GM23248 (cell line): ENCODE measurements around the gene DES. TPM values are rescaled to one million over a fixed set of nuclear protein-coding genes. Genes with fewer than 3 reads are reported as not detected.

Experiments
- DNase-seq: peaks from one replicate; pipeline ENCODE4 v3.0.0-alpha.2; 2015
- H2AFZ ChIP-seq: fragments of 200-600 bp; sonication (generic); 2 replicates; pipeline ENCODE4 v1.6.1; 2016; ENCODE audit warnings: antibody characterized with exemption
- H3F3A ChIP-seq: fragments of 200-600 bp; sonication (generic); 2 replicates; pipeline ENCODE4 v1.6.1; 2016; ENCODE audit warnings: mild to moderate bottlenecking, antibody characterized with exemption, mixed run types; ENCODE audit not compliant: insufficient read depth
- H3K27ac ChIP-seq: fragments of 200-600 bp; sonication (generic); 2 replicates; pipeline ENCODE4 v1.5.1; 2016; ENCODE audit warnings: mild to moderate bottlenecking
- H3K27me3 ChIP-seq: fragments of 200-600 bp; sonication (generic); replicated peaks from 2 replicates; pipeline ENCODE4 v1.6.1; 2016; ENCODE audit warnings: mild to moderate bottlenecking; ENCODE audit not compliant: insufficient read depth
- H3K36me3 ChIP-seq: fragments of 200-600 bp; sonication (generic); 2 replicates; pipeline ENCODE4 v1.6.1; 2016; ENCODE audit warnings: low read depth, mild to moderate bottlenecking
- H3K4me1 ChIP-seq: fragments of 200-600 bp; sonication (generic); 2 replicates; pipeline ENCODE4 v1.6.1; 2016; ENCODE audit warnings: mild to moderate bottlenecking; ENCODE audit not compliant: insufficient read depth
- H3K4me2 ChIP-seq: fragments of 200-600 bp; sonication (generic); one replicate; pipeline ENCODE4 v1.6.1; 2016; ENCODE audit warnings: mild to moderate bottlenecking; ENCODE audit not compliant: unreplicated experiment
- H3K4me3 ChIP-seq: fragments of 200-600 bp; sonication (generic); 2 replicates; pipeline ENCODE4 v1.5.1; 2016; ENCODE audit warnings: mild to moderate bottlenecking
- H3K79me2 ChIP-seq: fragments of 200-600 bp; sonication (generic); 2 replicates; pipeline ENCODE4 v1.6.1; 2016; ENCODE audit warnings: mild to moderate bottlenecking; ENCODE audit not compliant: insufficient read depth
- H3K9ac ChIP-seq: fragments of 200-600 bp; sonication (generic); 2 replicates; pipeline ENCODE4 v1.6.1; 2016; ENCODE audit warnings: mild to moderate bottlenecking
- H3K9me2 ChIP-seq: fragments of 200-600 bp; sonication (generic); 2 replicates; pipeline ENCODE4 v1.6.1; 2016; ENCODE audit warnings: mixed run types, mild to moderate bottlenecking, moderate library complexity; ENCODE audit not compliant: insufficient read depth
- H3K9me3 ChIP-seq: fragments of 200-600 bp; sonication (generic); one replicate; pipeline ENCODE4 v1.6.1; 2017; ENCODE audit warnings: low read depth
- H4K20me1 ChIP-seq: fragments of 200-600 bp; sonication (generic); 2 replicates; pipeline ENCODE4 v1.6.0; 2016; ENCODE audit not compliant: insufficient read depth
- EZH2 ChIP-seq: fragments of 200-600 bp; sonication (generic); IDR thresholded peaks from 2 replicates; pipeline ENCODE4 v1.6.1; 2018; ENCODE audit warnings: antibody characterized with exemption, mild to moderate bottlenecking; ENCODE audit not compliant: insufficient read depth, poor library complexity, severe bottlenecking
- EZH2phosphoT487 ChIP-seq: fragments of 200-600 bp; sonication (generic); IDR thresholded peaks from 2 replicates; pipeline ENCODE4 v1.6.1; 2018; ENCODE audit warnings: antibody characterized with exemption, moderate library complexity, mild to moderate bottlenecking, low read depth; ENCODE audit not compliant: insufficient read depth
- WGBS, 2 experiments: methylation state at CpG; one replicate each; pipeline ENCODE4 v1.1.6; 2015 to 2017; ENCODE audit warnings: low lambda C conversion rate in 2 of 2, low coverage in 1 of 2; ENCODE audit errors: missing lambda C conversion rate in 2 of 2; 5-methylcytosine and 5-hydroxymethylcytosine counted together
- in situ Hi-C: fragments of 300-500 bp; cut with MboI; formaldehyde crosslinking; loops from 2 replicates; pipeline ENCODE4 v1.15.0; 2020
- polyA plus RNA-seq: library from polyadenylated mRNA; unstranded; fragments of >200 nt; fragmentation: Nextera tagmentation; extraction: Ambion mirVana; gene quantifications from 2 replicates; pipeline ENCODE4 v1.2.1, GENCODE V29; 2016
- total RNA-seq: library from RNA; depleted of rRNA; stranded (reverse); fragments of >200 nt; shearing (Covaris generic); gene quantifications from 2 replicates; pipeline ENCODE4 v1.2.3, GENCODE V29; 2014

Gene DES
- total and polyA plus RNA-seq, 2 experiments from 2014 or later: 1.1 to 2.7 TPM

DNA sequence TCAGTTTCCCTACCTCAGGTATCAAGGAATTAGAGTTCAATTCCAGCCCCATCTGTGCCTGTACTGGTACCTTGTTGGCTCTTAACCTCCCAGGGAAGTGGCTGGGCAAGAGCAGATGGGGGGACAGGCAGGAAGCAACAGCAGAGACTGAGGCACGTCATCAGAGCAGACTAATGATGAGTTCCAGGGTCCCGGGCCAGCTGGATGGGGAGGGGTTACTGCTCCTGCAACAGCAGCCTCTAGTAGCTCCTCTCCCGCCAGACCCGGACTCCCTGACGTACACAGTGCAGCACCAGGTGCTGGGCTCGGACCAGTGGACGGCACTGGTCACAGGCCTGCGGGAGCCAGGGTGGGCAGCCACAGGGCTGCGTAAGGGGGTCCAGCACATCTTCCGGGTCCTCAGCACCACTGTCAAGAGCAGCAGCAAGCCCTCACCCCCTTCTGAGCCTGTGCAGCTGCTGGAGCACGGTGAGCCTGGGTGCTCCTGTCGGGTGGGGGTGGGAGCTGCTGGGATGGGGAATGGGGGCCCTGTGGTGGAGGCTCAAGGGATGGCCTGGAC is 54.5 kb downstream of the DES start:
- TF ChIP-seq EZH2phosphoT487 (no peak), EZH2 (no peak)
- Histone ChIP-seq H3K36me3 (no peaks in the 10 kb centered on the region), H3K9me2 (no peaks in the 10 kb centered on the region), H3K9ac (no peak overlapping the region), H3K4me3 (no peak overlapping the region), H3F3A (no peaks in the 10 kb centered on the region), H3K4me2 (no peak overlapping the region), H3K79me2 (no peaks in the 10 kb centered on the region), H4K20me1 (no peaks in the 10 kb centered on the region), H3K27me3 (no peaks in the 10 kb centered on the region), H3K27ac (no peak overlapping the region), H2AFZ (no peak overlapping the region), H3K4me1 (peaks cover 8% of the 10 kb centered on the region), H3K9me3 (no peaks in the 10 kb centered on the region)
- in situ Hi-C loops: no loop called here
- WGBS, 2 experiments: 86 to 89% methylated on average over 12 of the region's 12 CpGs
- no peak for DNase-seq

GRCh38 chr2:219473511-219473910 is 55.3 kb downstream of the DES start:
- Histone ChIP-seq H4K20me1 (no peaks in the 10 kb centered on the region), H3K27me3 (no peaks in the 10 kb centered on the region), H3K9ac (no peak overlapping the region), H3K36me3 (no peaks in the 10 kb centered on the region), H3K4me1 (peaks cover 8% of the 10 kb centered on the region), H3K9me3 (no peaks in the 10 kb centered on the region), H3K79me2 (no peaks in the 10 kb centered on the region), H3K27ac (no peak overlapping the region), H2AFZ (no peak overlapping the region), H3K9me2 (no peaks in the 10 kb centered on the region), H3F3A (no peaks in the 10 kb centered on the region), H3K4me3 (no peak overlapping the region), H3K4me2 (no peak overlapping the region)
- TF ChIP-seq EZH2: no peak
- TF ChIP-seq EZH2phosphoT487: no peak
- in situ Hi-C loops: no loop called here
- WGBS, 2 experiments: 75% methylated on average over 15 to 17 of the region's 18 CpGs
- no peak for DNase-seq

GRCh38 chr2:219474285-219475060 is 56.3 kb downstream of the DES start:
- Histone ChIP-seq H3K27me3 (no peaks in the 10 kb centered on the region), H4K20me1 (no peaks in the 10 kb centered on the region), H3K4me1 (peaks cover 3% of the 10 kb centered on the region), H3K79me2 (no peaks in the 10 kb centered on the region), H3K9ac (no peak overlapping the region), H3K36me3 (no peaks in the 10 kb centered on the region), H3F3A (no peaks in the 10 kb centered on the region), H3K4me3 (no peak overlapping the region), H3K9me3 (no peaks in the 10 kb centered on the region), H3K9me2 (no peaks in the 10 kb centered on the region), H3K4me2 (no peak overlapping the region), H3K27ac (no peak overlapping the region), H2AFZ (no peak overlapping the region)
- in situ Hi-C loops: no loop called here
- WGBS, 2 experiments: 82 to 84% methylated on average over 11 of the region's 11 CpGs
- no peak for TF ChIP-seq EZH2
- no peak for TF ChIP-seq EZH2phosphoT487
- DNase-seq: no peak

DNA sequence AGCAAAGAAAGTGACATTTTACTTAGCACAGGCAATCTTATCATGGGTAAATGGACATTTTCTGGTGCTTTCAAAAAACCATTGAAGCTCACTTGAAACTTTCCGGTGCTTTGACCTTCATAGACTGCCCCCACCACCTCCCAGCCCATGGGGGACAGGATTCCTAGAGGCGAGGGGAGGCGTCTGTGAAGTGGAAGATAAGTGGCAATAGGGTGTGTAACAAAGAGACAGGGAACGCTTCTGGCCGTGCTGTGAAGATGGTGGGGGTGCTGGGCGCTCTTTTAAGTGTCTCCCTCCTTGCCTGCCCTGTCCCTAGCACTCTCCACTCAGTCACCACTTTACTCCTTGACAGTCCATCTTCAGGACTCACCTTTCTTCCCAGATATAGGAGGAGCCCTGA is 57.1 kb downstream of the DES start:
- Histone ChIP-seq H3K4me1 (no peaks in the 10 kb centered on the region), H3K27ac (no peak overlapping the region), H3K9me2 (no peaks in the 10 kb centered on the region), H3K9ac (no peak overlapping the region), H3K9me3 (no peaks in the 10 kb centered on the region), H3K79me2 (no peaks in the 10 kb centered on the region), H4K20me1 (no peaks in the 10 kb centered on the region), H3K27me3 (no peaks in the 10 kb centered on the region), H3F3A (no peaks in the 10 kb centered on the region), H3K4me2 (no peak overlapping the region), H3K36me3 (no peaks in the 10 kb centered on the region), H2AFZ (no peak overlapping the region), H3K4me3 (no peak overlapping the region)
- TF ChIP-seq EZH2phosphoT487 (no peak), EZH2 (no peak)
- no peak for DNase-seq
- in situ Hi-C loops: no loop called here
- WGBS, 2 experiments: 93 to 95% methylated on average over 6 of the region's 6 CpGs
